ENCODE results near the gene PNMA8C. TPM values are rescaled to one million over a fixed set of nuclear protein-coding genes. Genes with fewer than 3 reads are reported as not detected.

The PNMA8C gene
- total and polyA plus RNA-seq, 12 donors: 0.47 to 4.4 (median 1.9) TPM

DNA sequence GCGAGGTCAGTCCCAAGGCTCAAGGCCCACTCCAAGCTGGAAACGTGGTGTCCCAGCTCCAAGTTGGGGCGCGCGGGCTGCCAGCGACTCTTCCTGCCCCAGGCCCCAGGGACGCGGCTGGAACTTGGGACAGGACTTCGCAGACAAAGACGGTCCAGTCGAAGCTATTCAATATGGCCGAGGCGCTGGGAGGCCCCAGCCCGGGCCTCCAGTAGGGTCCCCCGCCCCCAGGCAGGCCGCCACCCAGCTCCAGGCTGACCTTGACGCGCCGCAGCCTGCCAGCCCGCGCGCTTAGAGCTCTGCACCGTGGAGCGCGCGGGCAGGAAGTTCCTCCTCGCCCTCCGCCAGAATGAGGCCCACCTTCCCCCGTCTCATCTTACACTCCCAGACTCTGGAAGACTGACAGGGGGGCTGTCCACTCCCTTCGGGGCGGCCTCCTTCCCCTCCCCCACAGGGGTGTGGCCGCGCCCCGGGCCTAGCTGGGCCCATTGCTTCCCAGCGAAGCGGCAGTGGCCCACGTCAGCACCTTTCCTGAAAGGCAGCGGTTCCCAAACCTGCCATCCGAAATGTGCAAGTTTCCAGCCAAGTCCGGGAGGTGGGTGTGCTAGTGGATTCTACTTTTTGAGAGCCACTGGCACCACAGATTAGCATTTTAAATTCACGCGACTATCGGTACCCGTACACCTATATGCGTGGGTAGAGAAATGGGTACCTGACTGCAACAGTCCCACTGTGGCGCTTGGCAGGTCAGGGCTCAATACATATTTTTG, 15.3 kb downstream of the PNMA8C start, which contains the start of gene CCDC8:
TSS of gene CCDC8 (minus strand) at position 303 of the 770 bp plus-strand sequence. CDS start 754 bp downstream, outside the sequence.
- Histone ChIP-seq H3K36me3 (replicated peaks in 1 of 2) (no peaks in the 10 kb centered on the region), H3K27me3 (no peaks in the 10 kb centered on the region), H3K9me3 (replicated peaks in 1 of 3) (no peaks in the 10 kb centered on the region), H3K4me1 (replicated peaks in 1 of 2) (peaks cover 31 to 37% of the 10 kb centered on the region in 2 donors), H3K27ac (peak within 1 kb of the TSS; percentile 29 to 83 (median 70)), H3K4me3 (peak within 1 kb of the TSS; percentile 6 to 69 (median 23))
- intact Hi-C loops (cut with DNase I): no loop called here
- DNase-seq: peak; percentile 90 to 94 (median 93)
- WGBS, 4 donors: 11 to 71% (median 22%) methylated on average over 7 to 46 of the region's 46 CpGs
- TF ChIP-seq, protein P1, sequence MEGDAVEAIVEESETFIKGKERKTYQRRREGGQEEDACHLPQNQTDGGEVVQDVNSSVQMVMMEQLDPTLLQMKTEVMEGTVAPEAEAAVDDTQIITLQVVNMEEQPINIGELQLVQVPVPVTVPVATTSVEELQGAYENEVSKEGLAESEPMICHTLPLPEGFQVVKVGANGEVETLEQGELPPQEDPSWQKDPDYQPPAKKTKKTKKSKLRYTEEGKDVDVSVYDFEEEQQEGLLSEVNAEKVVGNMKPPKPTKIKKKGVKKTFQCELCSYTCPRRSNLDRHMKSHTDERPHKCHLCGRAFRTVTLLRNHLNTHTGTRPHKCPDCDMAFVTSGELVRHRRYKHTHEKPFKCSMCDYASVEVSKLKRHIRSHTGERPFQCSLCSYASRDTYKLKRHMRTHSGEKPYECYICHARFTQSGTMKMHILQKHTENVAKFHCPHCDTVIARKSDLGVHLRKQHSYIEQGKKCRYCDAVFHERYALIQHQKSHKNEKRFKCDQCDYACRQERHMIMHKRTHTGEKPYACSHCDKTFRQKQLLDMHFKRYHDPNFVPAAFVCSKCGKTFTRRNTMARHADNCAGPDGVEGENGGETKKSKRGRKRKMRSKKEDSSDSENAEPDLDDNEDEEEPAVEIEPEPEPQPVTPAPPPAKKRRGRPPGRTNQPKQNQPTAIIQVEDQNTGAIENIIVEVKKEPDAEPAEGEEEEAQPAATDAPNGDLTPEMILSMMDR (IDR thresholded peaks at IDR 0.05): no peak
- peak; percentile 37 to 90 for TF ChIP-seq POLR2A (IDR thresholded peaks at IDR 0.05)

DNA sequence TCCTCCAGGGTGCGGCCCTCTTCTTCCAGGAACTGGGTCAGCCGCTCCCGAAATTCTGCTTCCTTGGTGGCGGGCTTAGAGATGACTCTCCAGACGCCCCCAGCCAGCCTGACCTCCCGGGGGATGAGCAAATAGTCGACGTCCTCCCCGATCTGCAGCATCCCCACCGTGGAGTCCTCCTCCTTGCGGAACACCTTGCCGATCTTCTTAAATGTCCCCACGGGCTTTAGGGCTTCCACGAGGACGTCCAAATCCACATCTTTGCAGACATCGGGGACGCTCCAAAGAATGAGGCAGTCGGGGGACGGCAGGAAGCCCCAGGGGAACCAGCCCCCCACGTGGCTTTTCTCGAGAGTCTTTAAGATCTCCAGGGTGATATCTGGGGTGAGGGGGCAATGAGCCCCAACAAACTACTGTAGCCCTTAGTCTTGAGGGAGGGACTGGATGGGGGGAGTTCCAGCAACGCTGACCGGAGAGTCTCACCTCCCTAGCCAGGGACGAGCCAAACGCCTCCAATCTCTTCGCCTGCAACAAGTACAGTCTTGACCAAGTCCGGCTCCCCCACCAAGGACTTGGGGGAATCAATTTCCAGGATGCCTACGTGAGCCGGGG, 16.0 kb downstream of the PNMA8C start:
- peaks cover 35 to 44% of the 10 kb centered on the region in 2 donors for H3K4me1 ChIP-seq (replicated peaks in 1 of 2)

DNA sequence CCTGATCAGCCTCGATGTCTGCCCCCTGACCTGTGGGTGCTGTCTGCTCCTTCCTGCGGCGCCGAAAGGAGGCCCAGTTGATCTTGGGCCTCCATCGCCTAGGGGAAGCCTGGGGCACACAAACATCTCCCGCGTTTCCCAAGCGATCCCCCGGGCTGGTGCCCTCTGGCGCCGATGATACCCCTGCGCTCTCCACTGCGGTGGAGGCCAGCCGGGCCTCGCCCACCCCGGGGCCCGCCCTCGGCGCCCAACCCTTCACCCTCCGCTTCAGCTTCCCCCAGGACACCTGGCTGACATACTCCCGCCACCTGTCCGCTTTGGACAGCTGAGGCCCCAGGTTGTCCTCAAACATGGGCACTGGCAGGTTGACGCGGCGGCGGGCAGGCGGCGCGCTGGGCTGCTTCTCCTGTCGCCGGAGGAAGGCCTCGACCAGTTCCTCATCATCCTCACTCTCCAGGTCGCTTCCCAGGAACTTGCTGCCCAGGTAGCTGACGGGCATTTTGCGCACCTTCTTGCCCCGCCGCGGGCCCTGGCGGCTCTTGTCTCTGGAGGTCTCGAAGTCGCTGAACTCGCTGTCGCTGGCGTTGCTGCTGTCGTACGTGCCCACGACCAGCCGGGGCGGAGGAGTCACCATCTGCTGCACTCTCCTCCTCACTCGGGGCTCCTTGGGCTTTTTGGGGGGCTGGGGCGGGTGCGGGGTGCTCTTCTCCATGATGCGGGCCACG, 16.6 kb downstream of the PNMA8C start:
- H3K4me1 ChIP-seq (replicated peaks in 1 of 2): peaks cover 35 to 47% of the 10 kb centered on the region in 2 donors
- 24 to 55% (median 38%) methylated on average over 14 to 54 of the region's 54 CpGs for WGBS, 4 donors
- peak overlapping the region in 3 of 5 donors; percentile 56 to 83 (median 73) for H3K27ac ChIP-seq
- TF ChIP-seq, protein P1 (IDR thresholded peaks at IDR 0.05): no peak
- TF ChIP-seq POLR2A (IDR thresholded peaks at IDR 0.05): no peak
- H3K36me3 ChIP-seq (replicated peaks in 1 of 2): no peaks in the 10 kb centered on the region
- no peaks in the 10 kb centered on the region for H3K27me3 ChIP-seq
- no peaks in the 10 kb centered on the region for H3K9me3 ChIP-seq (replicated peaks in 1 of 3)
- intact Hi-C loops (cut with DNase I): no loop called here
- H3K4me3 ChIP-seq: peak overlapping the region in 3 of 4 donors; percentile 11 to 69 (median 26)
- no peak for DNase-seq

More for the DNA sequence above, 16.0 kb downstream of the PNMA8C start:
- Histone ChIP-seq H3K36me3 (replicated peaks in 1 of 2) (no peaks in the 10 kb centered on the region), H3K27me3 (no peaks in the 10 kb centered on the region), H3K4me3 (peak overlapping the region; percentile 6 to 69 (median 23)), H3K27ac (peak overlapping the region; percentile 29 to 83 (median 70)), H3K9me3 (replicated peaks in 1 of 3) (no peaks in the 10 kb centered on the region)
- no peak for TF ChIP-seq POLR2A (IDR thresholded peaks at IDR 0.05)
- TF ChIP-seq, protein P1 (IDR thresholded peaks at IDR 0.05): no peak
- intact Hi-C loops (cut with DNase I): no loop called here
- peak in 1 of 7 donors; percentile 21 for DNase-seq
- WGBS, 4 donors: 9 to 14% (median 11%) methylated on average over 11 to 29 of the region's 29 CpGs

Data from adrenal gland (tissue), 12 donors.